HepG2 (cell line): ENCODE data around the gene SPNS2. TPM values are rescaled to one million over a fixed set of nuclear protein-coding genes. Genes with fewer than 3 reads are reported as not detected.
A peak's percentile ranks its signal among the peaks of the same experiment; 100 is the strongest.

Experiments
- ATAC-seq: fragments of 200-7000 bp; cut with Tn5 transposase; 3 replicates; pipeline ENCODE4 v1.9.1; 2020; ENCODE audit warnings: mild to moderate bottlenecking, moderate library complexity
- BruUV-seq: library from RNA; stranded (reverse); fragments of 400-500 nt; replicated peaks from 2 replicates; lab custom pipeline; 2021; lab: Mats Ljungman, UMichigan
- CTCF ChIA-PET: fragments of 300-600 bp; formaldehyde crosslinking; extraction: SDS; loops from one replicate; lab custom pipeline; 2021; ENCODE audit warnings: low total read pairs, inconsistent platforms, low intra/inter-chr PET ratio; lab: Yijun Ruan, JAX
- POLR2A ChIA-PET: fragments of 350-600 bp; sonication (Branson Sonifier 250); formaldehyde crosslinking; loops from one replicate; lab custom pipeline; 2020; ENCODE audit warnings: antibody characterized with exemption, inconsistent platforms; lab: Yijun Ruan, JAX
- DNase-seq: peaks from one replicate; pipeline ENCODE4 v3.0.0-alpha.2; 2015; ENCODE audit warnings: low spot score
- FAIRE-seq: peaks from 3 replicates; lab custom pipeline; 2011; peaks lifted over from hg19 to GRCh38; lab: Jason Lieb, UNC
- H2AFZ ChIP-seq: one replicate; pipeline ENCODE4 v1.6.1; 2011; ENCODE audit warnings: low read length, inconsistent platforms
- H3K27ac ChIP-seq: fragments of 300-600 bp; 3 replicates; pipeline ENCODE4 v1.8.0; 2011; ENCODE audit warnings: mixed run types, mild to moderate bottlenecking, mixed read lengths, low read length, inconsistent platforms; ENCODE audit not compliant: insufficient read depth; ENCODE audit errors: extremely low read length
- H3K27me3 ChIP-seq, 2 experiments: fragments of 200-600 bp in 1 of 2; 2 replicates in 1 of 2; 3 replicates in 1 of 2; pipeline versions ENCODE4 v1.6.0 to v1.8.0; 2011; ENCODE audit warnings: low read length in 2 of 2, mild to moderate bottlenecking in 2 of 2, moderate library complexity in 2 of 2, inconsistent platforms in 1 of 2; ENCODE audit not compliant: insufficient read depth in 2 of 2, control insufficient read depth in 1 of 2
- H3K36me3 ChIP-seq, 2 experiments: fragments of 200-600 bp in 1 of 2; replicated peaks in 1 of 2; 2 replicates in 1 of 2; 3 replicates in 1 of 2; pipeline versions ENCODE4 v1.5.1 to v1.8.0; 2011; ENCODE audit warnings: low read length in 2 of 2, inconsistent platforms in 1 of 2; ENCODE audit not compliant: insufficient read depth in 2 of 2, control insufficient read depth in 1 of 2
- H3K4me1 ChIP-seq: 2 replicates; pipeline ENCODE4 v1.5.1; 2012; ENCODE audit warnings: low read length, inconsistent platforms; ENCODE audit not compliant: insufficient read depth
- H3K4me2 ChIP-seq: 2 replicates; pipeline ENCODE4 v1.6.0; 2011; ENCODE audit warnings: low read depth, low read length, inconsistent platforms
- H3K4me3 ChIP-seq, 3 experiments: fragments of 200-600 bp in 1 of 3; sonication (generic), shearing (Covaris generic) in 1 of 3; replicated peaks in 1 of 3; 2 replicates each; pipeline ENCODE4 v1.5.1; 2011 to 2016; ENCODE audit warnings: low read length in 3 of 3, inconsistent platforms in 2 of 3, low read depth in 2 of 3, mild to moderate bottlenecking in 2 of 3, control low read depth in 1 of 3, mixed read lengths in 1 of 3; ENCODE audit not compliant: insufficient read depth in 1 of 3
- H3K79me2 ChIP-seq: one replicate; pipeline ENCODE4 v1.6.1; 2011; ENCODE audit warnings: low read length, inconsistent platforms; ENCODE audit not compliant: insufficient read depth
- H3K9ac ChIP-seq: 2 replicates; pipeline ENCODE4 v1.6.0; 2011; ENCODE audit warnings: mild to moderate bottlenecking, low read depth, low read length, inconsistent platforms; ENCODE audit not compliant: insufficient read depth
- H3K9me3 ChIP-seq: 2 replicates; pipeline ENCODE4 v1.5.1; 2012; ENCODE audit warnings: mild to moderate bottlenecking, low read length
- H4K20me1 ChIP-seq: 2 replicates; pipeline ENCODE4 v1.6.0; 2011; ENCODE audit warnings: inconsistent platforms, mild to moderate bottlenecking, low read length, moderate library complexity; ENCODE audit not compliant: insufficient read depth
- CREB1 ChIP-seq, 2 experiments: fragments of 450-650 bp in 1 of 2; IDR thresholded peaks; 2 replicates each; pipeline ENCODE4 v1.6.1; 2016 to 2017; ENCODE audit warnings: control low read depth in 1 of 2, mild to moderate bottlenecking in 1 of 2, missing compliant biosample characterization in 1 of 2, missing genetic modification characterization in 1 of 2
- KAT8 ChIP-seq: IDR thresholded peaks from 2 replicates; pipeline ENCODE4 v1.6.1; 2016; ENCODE audit warnings: missing genetic modification reagents, missing compliant biosample characterization
- KMT2A ChIP-seq: sonication (generic); formaldehyde crosslinking; IDR thresholded peaks from 2 replicates; pipeline ENCODE4 v1.4.0; 2020; ENCODE audit warnings: missing genetic modification reagents
- NCOA5 ChIP-seq: sonication (generic); formaldehyde crosslinking; IDR thresholded peaks from 2 replicates; pipeline ENCODE4 v1.4.0; 2020; ENCODE audit warnings: missing genetic modification reagents
- NFRKB ChIP-seq: fragments of 450-650 bp; IDR thresholded peaks from 2 replicates; pipeline ENCODE4 v1.6.1; 2017
- POGZ ChIP-seq: sonication (generic); formaldehyde crosslinking; IDR thresholded peaks from 2 replicates; pipeline ENCODE4 v1.4.0; 2020; ENCODE audit warnings: mild to moderate bottlenecking, missing genetic modification reagents
- TMF1 ChIP-seq: sonication (generic); formaldehyde crosslinking; IDR thresholded peaks from 2 replicates; pipeline ENCODE4 v1.8.1; 2022; ENCODE audit warnings: low read depth, missing genetic modification reagents
- ZFP90 ChIP-seq: sonication (generic); formaldehyde crosslinking; IDR thresholded peaks from 2 replicates; pipeline ENCODE4 v1.8.0; 2022; ENCODE audit warnings: missing genetic modification reagents, mild to moderate bottlenecking, inconsistent platforms, borderline replicate concordance
- ZNF10 ChIP-seq: sonication (generic); formaldehyde crosslinking; IDR thresholded peaks from 2 replicates; pipeline ENCODE4 v1.4.0; 2020; ENCODE audit warnings: mild to moderate bottlenecking, low read depth, missing genetic modification reagents, borderline replicate concordance
- ZNF629 ChIP-seq: sonication (generic); formaldehyde crosslinking; conservative IDR thresholded peaks from 2 replicates; pipeline ENCODE4 v1.5.0; 2020; ENCODE audit warnings: missing genetic modification reagents
- ZSCAN25 ChIP-seq: sonication (generic); formaldehyde crosslinking; IDR thresholded peaks from 2 replicates; pipeline ENCODE4 v1.8.0; 2022; ENCODE audit warnings: mild to moderate bottlenecking, missing genetic modification reagents
- WGBS: methylation state at CpG from one replicate; pipeline ENCODE4 v1.1.6; 2017; ENCODE audit warnings: low lambda C conversion rate; 5-methylcytosine and 5-hydroxymethylcytosine counted together
- in situ Hi-C: cut with HindIII; loops from 2 replicates; pipeline ENCODE4 v1.10.0; 2017; ENCODE audit warnings: low pct_unique_long_range_greater_than_20kb; ENCODE audit not compliant: extremely low pct_ligation_motif_present
- intact Hi-C: fragments of 100-400 bp; cut with micrococcal nuclease; formaldehyde crosslinking; loops from one replicate; pipeline ENCODE4 v1.10.0; 2022; ENCODE audit not compliant: unreplicated experiment
- polyA plus RNA-seq, 8 experiments: library from polyadenylated mRNA; depleted of rRNA in 3 of 8; stranded (reverse) in 7 of 8; unstranded in 1 of 8; fragments of >200 nt; fragmentation: Illumina TruSeq in 4 of 8; extraction: Trizol in 4 of 8; gene quantifications; 2 replicates each; pipeline versions ENCODE4 v1.2.1 to v1.2.3, GENCODE V29; 2011 to 2016; ENCODE audit warnings: low read depth in 4 of 8, missing spikeins in 1 of 8, mixed read lengths in 1 of 8; ENCODE audit not compliant: insufficient read depth in 1 of 8
- total RNA-seq, 5 experiments: library from RNA; depleted of rRNA; stranded (reverse); fragments of >200 nt; fragmentation: Illumina TruSeq; extraction: Trizol; gene quantifications; 2 replicates each; pipeline ENCODE4 v1.2.3, GENCODE V29; 2016; ENCODE audit warnings: low read depth in 1 of 5
- TF ChIP-seq, protein P1 (sequence below): sonication (generic); formaldehyde crosslinking; IDR thresholded peaks from 2 replicates; pipeline ENCODE4 v1.5.1; 2020; ENCODE audit warnings: missing genetic modification reagents, mild to moderate bottlenecking, borderline replicate concordance
- TF ChIP-seq, protein P2 (sequence below): sonication (generic); formaldehyde crosslinking; IDR thresholded peaks from 2 replicates; pipeline ENCODE4 v1.4.0; 2020; ENCODE audit warnings: mild to moderate bottlenecking, missing genetic modification reagents

SPNS2 gene
- total and polyA plus RNA-seq, 2 of the 13 experiments (the other 11 are each of a cell fraction or from before 2014, with no cell fraction given) = 0.01 TPM; not detected in 1

DNA sequence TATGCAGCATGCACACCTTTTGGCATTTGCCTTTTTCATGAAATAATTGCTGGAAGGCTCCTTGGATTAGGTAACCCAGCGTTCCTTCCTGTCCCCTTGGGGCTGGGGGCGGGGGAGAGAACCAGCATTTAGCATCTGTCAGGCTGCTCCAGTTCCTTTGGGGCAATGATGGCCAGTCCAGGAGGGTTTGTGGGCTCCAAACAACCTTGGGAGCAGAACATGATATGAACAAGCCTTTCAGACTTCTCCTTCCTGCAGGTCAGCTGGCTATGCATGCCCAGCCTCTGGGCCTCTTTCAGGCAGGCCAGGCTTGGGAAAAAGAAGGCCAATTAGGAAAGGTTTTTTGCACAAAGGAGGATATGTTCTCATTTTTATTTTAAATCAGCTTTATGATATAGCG, 84.5 kb downstream of the SPNS2 start:
- in situ Hi-C loops (no loop called here), intact Hi-C loops (loop anchor here (2.0 kb wide), 1 partner anchor 16 kb away; no protein-coding TSS in a partner anchor)
- Histone ChIP-seq H3K9ac (no peak overlapping the region), H4K20me1 (no peaks in the 10 kb centered on the region), H3K4me2 (peak overlapping the region; percentile 88), H3K27ac (no peak overlapping the region), H3K4me1 (peaks cover 56% of the 10 kb centered on the region), H3K4me3 (no peak overlapping the region), H2AFZ (no peak overlapping the region), H3K9me3 (no peaks in the 10 kb centered on the region), H3K36me3 (no peaks in the 10 kb centered on the region), H3K27me3 (peaks cover 2 to 47% of the 10 kb centered on the region in 2 experiments; a peak in 4 of 5 replicates), H3K79me2 (no peaks in the 10 kb centered on the region)
- ChIA-PET CTCF (interaction anchor here (2.8 kb wide), 1 partner anchor 17 kb away, joined by 13 read pairs; no protein-coding TSS in a partner anchor), POLR2A (interaction anchor here (1.3 to 1.7 kb wide), 3 partner anchors 15 to 28 kb away, joined by 3 to 5 read pairs (median 4); partner anchors contain the start of gene MYBBP1A)
- 84% methylated on average over 1 of the region's 3 CpGs for WGBS
- no peak for FAIRE-seq
- DNase-seq = no peak
- no peak for ATAC-seq
- no TSS peak for BruUV-seq
- TF ChIP-seq, protein P1, sequence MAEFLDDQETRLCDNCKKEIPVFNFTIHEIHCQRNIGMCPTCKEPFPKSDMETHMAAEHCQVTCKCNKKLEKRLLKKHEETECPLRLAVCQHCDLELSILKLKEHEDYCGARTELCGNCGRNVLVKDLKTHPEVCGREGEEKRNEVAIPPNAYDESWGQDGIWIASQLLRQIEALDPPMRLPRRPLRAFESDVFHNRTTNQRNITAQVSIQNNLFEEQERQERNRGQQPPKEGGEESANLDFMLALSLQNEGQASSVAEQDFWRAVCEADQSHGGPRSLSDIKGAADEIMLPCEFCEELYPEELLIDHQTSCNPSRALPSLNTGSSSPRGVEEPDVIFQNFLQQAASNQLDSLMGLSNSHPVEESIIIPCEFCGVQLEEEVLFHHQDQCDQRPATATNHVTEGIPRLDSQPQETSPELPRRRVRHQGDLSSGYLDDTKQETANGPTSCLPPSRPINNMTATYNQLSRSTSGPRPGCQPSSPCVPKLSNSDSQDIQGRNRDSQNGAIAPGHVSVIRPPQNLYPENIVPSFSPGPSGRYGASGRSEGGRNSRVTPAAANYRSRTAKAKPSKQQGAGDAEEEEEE = no peak
- no peak for TF ChIP-seq ZNF629
- TF ChIP-seq TMF1 (CRISPR knock-in tag) = no peak
- TF ChIP-seq, protein P2, sequence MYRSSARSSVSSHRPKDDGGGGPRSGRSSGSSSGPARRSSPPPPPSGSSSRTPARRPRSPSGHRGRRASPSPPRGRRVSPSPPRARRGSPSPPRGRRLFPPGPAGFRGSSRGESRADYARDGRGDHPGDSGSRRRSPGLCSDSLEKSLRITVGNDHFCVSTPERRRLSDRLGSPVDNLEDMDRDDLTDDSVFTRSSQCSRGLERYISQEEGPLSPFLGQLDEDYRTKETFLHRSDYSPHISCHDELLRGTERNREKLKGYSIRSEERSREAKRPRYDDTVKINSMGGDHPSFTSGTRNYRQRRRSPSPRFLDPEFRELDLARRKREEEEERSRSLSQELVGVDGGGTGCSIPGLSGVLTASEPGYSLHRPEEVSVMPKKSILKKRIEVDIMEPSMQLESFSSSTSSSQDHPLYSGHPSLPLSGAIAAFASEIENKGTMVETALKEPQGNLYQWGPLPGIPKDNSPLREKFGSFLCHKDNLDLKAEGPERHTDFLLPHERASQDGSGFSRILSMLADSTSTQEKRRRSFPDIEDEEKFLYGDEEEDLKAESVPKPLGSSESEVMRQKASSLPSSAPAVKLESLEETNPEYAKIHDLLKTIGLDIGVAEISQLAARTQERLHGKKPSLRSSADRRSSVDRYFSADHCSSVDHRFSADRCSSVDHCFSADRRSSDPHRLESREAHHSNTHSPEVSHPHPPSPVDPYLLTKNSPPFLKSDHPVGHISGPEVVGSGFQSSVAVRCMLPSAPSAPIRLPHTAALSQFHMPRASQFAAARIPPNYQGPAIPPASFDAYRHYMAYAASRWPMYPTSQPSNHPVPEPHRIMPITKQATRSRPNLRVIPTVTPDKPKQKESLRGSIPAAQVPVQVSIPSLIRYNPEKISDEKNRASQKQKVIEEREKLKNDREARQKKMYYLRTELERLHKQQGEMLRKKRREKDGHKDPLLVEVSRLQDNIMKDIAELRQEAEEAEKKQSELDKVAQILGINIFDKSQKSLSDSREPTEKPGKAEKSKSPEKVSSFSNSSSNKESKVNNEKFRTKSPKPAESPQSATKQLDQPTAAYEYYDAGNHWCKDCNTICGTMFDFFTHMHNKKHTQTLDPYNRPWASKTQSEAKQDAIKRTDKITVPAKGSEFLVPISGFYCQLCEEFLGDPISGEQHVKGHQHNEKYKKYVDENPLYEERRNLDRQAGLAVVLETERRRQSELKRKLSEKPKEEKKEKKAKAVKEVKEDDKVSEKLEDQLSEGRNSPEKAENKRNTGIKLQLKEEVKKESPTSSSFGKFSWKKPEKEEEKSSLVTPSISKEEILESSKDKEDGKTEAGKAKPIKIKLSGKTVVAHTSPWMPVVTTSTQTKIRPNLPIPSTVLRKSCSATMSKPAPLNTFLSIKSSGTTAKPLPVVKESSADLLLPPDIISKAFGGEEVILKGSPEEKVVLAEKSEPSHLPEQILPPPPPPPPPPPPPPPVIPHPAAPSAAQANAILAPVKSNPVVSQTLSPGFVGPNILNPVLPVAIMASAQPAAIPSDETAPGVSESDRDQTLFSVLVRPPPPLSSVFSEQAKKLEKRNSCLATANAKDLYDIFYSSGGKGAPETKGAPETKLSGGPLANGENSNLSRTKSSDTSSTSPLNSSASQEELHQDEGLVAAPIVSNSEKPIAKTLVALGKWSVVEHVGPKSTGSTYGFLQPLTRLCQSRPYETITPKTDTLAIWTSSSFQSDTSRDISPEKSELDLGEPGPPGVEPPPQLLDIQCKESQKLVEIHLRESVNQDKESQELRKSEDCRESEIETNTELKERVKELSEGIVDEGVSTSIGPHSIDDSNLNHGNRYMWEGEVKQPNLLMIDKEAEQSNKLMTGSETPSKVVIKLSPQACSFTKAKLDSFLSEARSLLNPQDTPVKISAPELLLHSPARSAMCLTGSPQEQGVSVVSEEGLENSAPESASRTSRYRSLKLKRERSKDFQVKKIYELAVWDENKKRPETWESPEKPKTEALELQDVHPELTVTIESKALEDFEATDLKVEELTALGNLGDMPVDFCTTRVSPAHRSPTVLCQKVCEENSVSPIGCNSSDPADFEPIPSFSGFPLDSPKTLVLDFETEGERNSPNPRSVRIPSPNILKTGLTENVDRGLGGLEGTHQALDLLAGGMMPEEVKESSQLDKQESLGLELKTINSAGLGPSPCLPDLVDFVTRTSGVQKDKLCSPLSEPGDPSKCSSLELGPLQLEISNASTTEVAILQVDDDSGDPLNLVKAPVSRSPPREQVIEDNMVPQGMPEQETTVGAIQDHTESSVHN = no peak
- no peak for TF ChIP-seq ZNF10 (CRISPR knock-in tag)
- no peak for TF ChIP-seq ZSCAN25 (CRISPR knock-in tag)
- TF ChIP-seq NCOA5 (CRISPR knock-in tag) = no peak
- no peak for TF ChIP-seq ZFP90 (CRISPR knock-in tag)
- TF ChIP-seq CREB1 (IDR thresholded peaks at IDR 0.05) = no peak
- TF ChIP-seq CREB1 (CRISPR knock-in tag; IDR thresholded peaks at IDR 0.05) = no peak
- TF ChIP-seq NFRKB = no peak
- no peak for TF ChIP-seq KMT2A (CRISPR knock-in tag)
- no peak for TF ChIP-seq KAT8
- no peak for TF ChIP-seq POGZ (CRISPR knock-in tag)
